Naive thymus-derived CD4-positive, alpha-beta T cell (primary cell): Measurements from ENCODE around the gene NFIL3. TPM values are rescaled to one million over a fixed set of nuclear protein-coding genes. Genes with fewer than 3 reads are reported as not detected.

Experiments
- ATAC-seq: fragments of 150-1000 bp; cut with Tn5 transposase; 2 replicates; pipeline ENCODE4 v1.10.0; 2021; ENCODE audit warnings: mild to moderate bottlenecking, moderate library complexity
- CTCF ChIA-PET: fragments of 350-600 bp; sonication (Branson Sonifier 250); formaldehyde crosslinking; loops from one replicate; lab custom pipeline; 2021; ENCODE audit warnings: antibody characterized with exemption; lab: Charles Lee
- POLR2A ChIA-PET: fragments of 350-600 bp; sonication (Branson Sonifier 250); formaldehyde crosslinking; loops from one replicate; lab custom pipeline; 2021; ENCODE audit warnings: antibody characterized with exemption, inconsistent platforms; lab: Charles Lee
- DNase-seq, 9 donors: peaks; one replicate each; pipeline versions ENCODE4 v3.0.0 to v3.0.0-alpha.2; 2020 to 2022; ENCODE audit warnings: mixed read lengths in 1 of 9
- H3K27ac ChIP-seq: one replicate; pipeline ENCODE4 v1.7.0; 2013; ENCODE audit warnings: mild to moderate bottlenecking, low read depth, low read length, moderate library complexity
- H3K27me3 ChIP-seq, 2 donors: one replicate each; pipeline ENCODE4 v1.7.0; 2013; ENCODE audit warnings: low read length in 2 of 2, mild to moderate bottlenecking in 2 of 2, moderate library complexity in 2 of 2; ENCODE audit not compliant: control insufficient read depth in 2 of 2, insufficient read depth in 2 of 2
- H3K36me3 ChIP-seq, 3 experiments: 1 replicate in 2 of 3; 2 replicates in 1 of 3; pipeline ENCODE4 v1.7.0; 2013; ENCODE audit warnings: low read length in 3 of 3, mild to moderate bottlenecking in 3 of 3, moderate library complexity in 1 of 3; ENCODE audit not compliant: insufficient read depth in 3 of 3, control insufficient read depth in 2 of 3
- H3K4me1 ChIP-seq, 2 donors: one replicate each; pipeline ENCODE4 v1.7.0; 2013; ENCODE audit warnings: low read length in 2 of 2, mild to moderate bottlenecking in 2 of 2, moderate library complexity in 1 of 2; ENCODE audit not compliant: control insufficient read depth in 2 of 2, insufficient read depth in 2 of 2
- H3K4me3 ChIP-seq: 2 replicates; pipeline ENCODE4 v1.7.0; 2013; ENCODE audit warnings: mild to moderate bottlenecking, low read length
- H3K9me3 ChIP-seq, 3 experiments: 1 replicate in 2 of 3; 2 replicates in 1 of 3; pipeline ENCODE4 v1.7.0; 2013; ENCODE audit warnings: low read length in 3 of 3; ENCODE audit not compliant: control insufficient read depth in 2 of 3
- H3K27ac Mint-ChIP-seq, 9 donors: one replicate each; pipeline ENCODE4 v1.8.0; 2020 to 2022; ENCODE audit warnings: mixed read lengths in 9 of 9, mild to moderate bottlenecking in 8 of 9, moderate library complexity in 5 of 9, inconsistent platforms in 2 of 9
- H3K27me3 Mint-ChIP-seq, 5 donors: one replicate each; pipeline ENCODE4 v1.8.0; 2021 to 2022; ENCODE audit warnings: mixed read lengths in 5 of 5, mild to moderate bottlenecking in 1 of 5
- H3K36me3 Mint-ChIP-seq, 5 donors: one replicate each; pipeline ENCODE4 v1.8.0; 2020 to 2022; ENCODE audit warnings: mixed read lengths in 5 of 5, mild to moderate bottlenecking in 3 of 5, inconsistent platforms in 1 of 5
- H3K4me1 Mint-ChIP-seq, 7 donors: one replicate each; pipeline ENCODE4 v1.8.0; 2020 to 2022; ENCODE audit warnings: mixed read lengths in 7 of 7, mild to moderate bottlenecking in 3 of 7, inconsistent platforms in 1 of 7
- H3K4me3 Mint-ChIP-seq, 10 donors: one replicate each; pipeline ENCODE4 v1.8.0; 2020 to 2022; ENCODE audit warnings: mild to moderate bottlenecking in 10 of 10, mixed read lengths in 10 of 10, moderate library complexity in 6 of 10, inconsistent platforms in 2 of 10
- H3K9me3 Mint-ChIP-seq, 11 donors: one replicate each; pipeline ENCODE4 v1.8.0; 2020 to 2022; ENCODE audit warnings: mixed read lengths in 11 of 11, mild to moderate bottlenecking in 4 of 11, inconsistent platforms in 1 of 11, moderate library complexity in 1 of 11
- intact Hi-C, 2 donors: fragments of 100-400 bp; cut with micrococcal nuclease; formaldehyde crosslinking; loops; one replicate each; pipeline ENCODE4 v1.15.1; 2023
- polyA plus RNA-seq, 2 donors: library from polyadenylated mRNA; unstranded; fragments of 300-500 nt; fragmentation: Illumina TruSeq; gene quantifications; one replicate each; pipeline ENCODE4 v1.2.3, GENCODE V29; 2021
- total RNA-seq, 6 experiments: library from RNA in 5 of 6; stranded (reverse) in 5 of 6; gene quantifications; 1 replicate in 5 of 6; 2 replicates in 1 of 6; pipeline ENCODE4 v1.2.3 and lab custom pipeline; 2021 to 2026

NFIL3 gene
- total and polyA plus RNA-seq, 7 experiments from 2014 or later: 0.33 to 81.1 (median 3.4) TPM

GRCh38 chr9:91360551-91361290 is 62.9 kb downstream of the NFIL3 start:
- Histone ChIP-seq H3K4me3 (peak overlapping the region; percentile 82), H3K27ac (peak overlapping the region; percentile 82), H3K4me1 (peaks cover 9 to 18% of the 10 kb centered on the region in 2 donors), H3K9me3 (no peaks in the 10 kb centered on the region), H3K27me3 (no peaks in the 10 kb centered on the region), H3K36me3 (peaks cover 0 to 9% (median 0%) of the 10 kb centered on the region in 3 experiments)
- ChIA-PET POLR2A (interaction anchor here (0.7 to 1.4 kb wide), 6 partner anchors 14 to 167 kb away, joined by 3 to 5 read pairs (median 3); no protein-coding TSS in a partner anchor), CTCF (interaction anchor here (0.5 to 0.8 kb wide), 3 partner anchors 23 to 66 kb away, joined by 3 read pairs; no protein-coding TSS in a partner anchor)
- peaks cover 0 to 4% (median 0%) of the 10 kb centered on the region in 11 donors for H3K9me3 Mint-ChIP-seq
- DNase-seq (no peak), ATAC-seq (no peak)
- peaks cover 0 to 21% (median 13%) of the 10 kb centered on the region in 5 donors for H3K36me3 Mint-ChIP-seq
- peak overlapping the region; percentile 93 to 98 (median 96) for H3K27ac Mint-ChIP-seq
- H3K4me3 Mint-ChIP-seq: peak overlapping the region; percentile 89 to 99 (median 98)
- no peaks in the 10 kb centered on the region for H3K27me3 Mint-ChIP-seq
- H3K4me1 Mint-ChIP-seq: peaks cover 38 to 67% (median 60%) of the 10 kb centered on the region in 7 donors
- intact Hi-C loops: loop anchor here (1.0 to 10.0 kb wide), 10 partner anchors 34 to 1896 kb away; partner anchors contain the start of gene NFIL3 (in 2 of the 2)

GRCh38 chr9:91359734-91360470 is 63.7 kb downstream of the NFIL3 start:
- H3K4me1 ChIP-seq: peaks cover 9 to 18% of the 10 kb centered on the region in 2 donors
- H3K4me3 Mint-ChIP-seq: peak overlapping the region; percentile 89 to 99 (median 98)
- no peak overlapping the region for H3K27ac ChIP-seq
- H3K9me3 Mint-ChIP-seq: peaks cover 0 to 3% (median 0%) of the 10 kb centered on the region in 11 donors
- H3K27ac Mint-ChIP-seq: peak overlapping the region in 7 of 9 donors; percentile 27 to 98 (median 96)
- peaks cover 38 to 68% (median 62%) of the 10 kb centered on the region in 7 donors for H3K4me1 Mint-ChIP-seq
- ATAC-seq (no peak), DNase-seq (no peak)
- ChIA-PET POLR2A (interaction anchor here (0.7 to 1.3 kb wide), 2 partner anchors 67 to 135 kb away, joined by 3 read pairs; no protein-coding TSS in a partner anchor), CTCF (no interaction called here)
- peaks cover 0 to 17% (median 0%) of the 10 kb centered on the region in 3 experiments for H3K36me3 ChIP-seq
- H3K9me3 ChIP-seq: no peaks in the 10 kb centered on the region
- no peaks in the 10 kb centered on the region for H3K27me3 Mint-ChIP-seq
- H3K27me3 ChIP-seq: no peaks in the 10 kb centered on the region
- H3K4me3 ChIP-seq: peak overlapping the region; percentile 82
- peaks cover 0 to 26% (median 17%) of the 10 kb centered on the region in 5 donors for H3K36me3 Mint-ChIP-seq
- intact Hi-C loops: loop anchor here (1.0 to 10.0 kb wide), 7 partner anchors 10 to 1895 kb away; no protein-coding TSS in a partner anchor

GRCh38 chr9:91359083-91359482 is 64.5 kb downstream of the NFIL3 start:
- Histone ChIP-seq H3K36me3 (peaks cover 0 to 20% (median 0%) of the 10 kb centered on the region in 3 experiments), H3K27me3 (no peaks in the 10 kb centered on the region), H3K4me3 (no peak overlapping the region), H3K27ac (no peak overlapping the region), H3K4me1 (peaks cover 9 to 18% of the 10 kb centered on the region in 2 donors), H3K9me3 (no peaks in the 10 kb centered on the region)
- H3K9me3 Mint-ChIP-seq: peaks cover 0 to 3% (median 0%) of the 10 kb centered on the region in 11 donors
- peaks cover 0 to 31% (median 21%) of the 10 kb centered on the region in 5 donors for H3K36me3 Mint-ChIP-seq
- ATAC-seq (no peak), DNase-seq (no peak)
- ChIA-PET POLR2A (interaction anchor here (0.7 to 1.3 kb wide), 2 partner anchors 68 to 134 kb away, joined by 3 read pairs; no protein-coding TSS in a partner anchor), CTCF (no interaction called here)
- H3K4me3 Mint-ChIP-seq: peak overlapping the region in 8 of 10 donors; percentile 1 to 99 (median 48)
- intact Hi-C loops: loop anchor here in 1 of 2 donors (1.0 kb wide), 1 partner anchor 9 kb away; no protein-coding TSS in a partner anchor
- H3K4me1 Mint-ChIP-seq: peaks cover 38 to 69% (median 65%) of the 10 kb centered on the region in 7 donors
- peak overlapping the region in 4 of 9 donors; percentile 1 to 96 (median 39) for H3K27ac Mint-ChIP-seq
- H3K27me3 Mint-ChIP-seq: no peaks in the 10 kb centered on the region

Other genes starting within 250 kb of the NFIL3 start
- 10 to 100 TPM; 17.2 to 30.1 (median 25.9) TPM for gene AUH, start 61.9 kb downstream of the NFIL3 start, total RNA-seq
- gene AUH, start 61.9 kb downstream of the NFIL3 start, polyA plus RNA-seq: 10 to 100 TPM; 11.6 to 12.1 TPM